ENCODE results near the gene PAX6.

Gene PAX6

DNA sequence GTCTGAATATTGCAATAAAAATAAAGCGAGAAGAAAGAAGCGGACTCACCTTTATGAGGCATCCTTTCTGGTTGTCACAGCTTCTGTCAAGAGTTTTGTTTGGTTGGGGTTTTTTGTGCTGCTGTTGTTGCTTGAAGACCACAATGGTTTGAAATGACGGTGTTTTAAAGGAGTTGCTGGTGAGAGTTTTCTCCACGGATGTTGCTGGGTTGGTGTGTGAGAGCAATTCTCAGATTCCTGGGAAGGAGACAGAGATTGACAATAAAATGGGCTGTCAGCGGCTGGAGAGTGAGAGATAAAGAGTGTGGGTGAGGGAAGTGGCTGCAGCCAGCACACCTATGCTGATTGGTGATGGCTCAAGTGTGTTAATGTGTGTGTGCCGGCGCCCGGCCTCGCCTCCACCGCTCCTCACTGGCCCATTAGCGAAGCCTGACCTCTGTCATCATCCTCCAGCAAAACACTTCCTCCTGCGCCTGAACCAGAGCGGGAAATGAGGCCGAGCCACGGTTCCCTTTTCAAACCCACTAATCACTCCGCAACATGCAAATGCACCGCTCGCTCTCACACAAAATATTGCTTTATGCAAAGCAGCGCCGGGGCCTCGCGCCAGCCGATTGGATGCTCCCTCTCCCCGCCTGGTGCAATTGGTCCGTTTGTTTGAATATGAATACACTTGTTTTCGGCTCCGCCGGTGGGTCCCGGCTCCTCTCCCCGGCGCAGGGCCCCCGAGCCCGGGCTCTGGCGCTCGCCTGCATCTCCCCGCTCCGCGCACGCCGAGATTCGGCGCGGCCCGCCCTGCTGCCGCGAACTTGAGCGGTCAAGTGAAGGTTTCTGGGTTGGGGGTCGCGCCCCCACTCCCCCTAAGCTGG is at the start of gene PAX6:
PAX6 (minus strand) TSS at position 544 of the 869 bp plus-strand sequence. CDS start 4,911 bp downstream, outside the sequence.
- no peak for FAIRE-seq

DNA sequence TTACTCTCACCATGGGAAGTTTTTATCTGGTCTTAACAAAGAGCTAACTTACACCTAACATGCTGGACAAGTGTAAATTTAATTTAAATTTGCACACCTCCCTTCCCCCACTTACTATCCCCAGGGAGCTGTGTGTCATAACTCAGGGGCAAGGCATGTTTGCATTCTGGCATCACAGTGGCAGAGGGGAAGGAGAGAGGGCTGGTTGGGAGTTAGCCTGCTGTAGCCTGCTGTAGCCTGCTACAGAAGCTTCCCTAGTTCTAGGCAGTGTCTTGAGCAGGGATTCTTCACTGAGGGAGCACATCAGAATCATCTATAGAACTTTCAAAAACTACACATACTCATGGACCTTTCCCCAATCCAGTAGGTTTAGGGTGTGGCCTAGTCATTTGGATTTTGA is 49.3 kb upstream of the PAX6 start:
- no peak for FAIRE-seq

DNA sequence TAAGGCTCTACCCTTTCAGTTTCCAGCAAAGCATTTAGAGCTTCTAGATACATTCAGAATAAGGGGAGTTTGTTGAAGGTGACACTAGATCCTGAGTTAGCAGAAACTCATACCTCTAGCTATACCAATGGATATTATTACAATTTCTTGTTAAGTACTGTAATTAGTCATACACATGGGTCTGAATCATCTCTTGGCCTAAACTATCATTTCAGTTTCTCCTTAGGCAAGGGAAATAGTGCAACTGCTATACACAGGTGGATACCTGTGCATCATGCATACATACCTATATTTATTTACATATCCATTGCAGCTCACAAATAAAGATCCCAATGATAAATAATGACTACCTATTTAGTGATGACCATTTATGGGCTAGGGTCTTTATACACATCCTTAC is 45.1 kb upstream of the PAX6 start:
- no peak for FAIRE-seq

DNA sequence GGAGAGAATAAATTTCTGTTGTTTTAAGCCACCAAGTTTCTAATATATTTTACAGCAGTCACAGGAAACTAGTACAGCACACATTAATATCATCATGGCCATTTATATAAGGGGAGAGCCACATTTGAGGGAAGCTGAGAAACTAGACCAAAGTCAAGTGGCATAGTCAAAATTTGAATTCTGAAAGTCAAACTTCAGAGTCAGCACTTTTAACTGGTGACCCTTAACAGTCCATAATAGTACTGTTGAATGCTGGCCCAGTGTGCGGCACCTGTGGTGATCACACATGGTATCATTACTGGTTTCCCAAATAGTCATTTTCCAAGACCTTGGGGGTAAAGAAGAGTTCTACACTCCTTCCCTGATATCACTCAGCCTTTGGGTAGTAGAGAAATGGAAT is 44.3 kb upstream of the PAX6 start:
- FAIRE-seq = no peak

DNA sequence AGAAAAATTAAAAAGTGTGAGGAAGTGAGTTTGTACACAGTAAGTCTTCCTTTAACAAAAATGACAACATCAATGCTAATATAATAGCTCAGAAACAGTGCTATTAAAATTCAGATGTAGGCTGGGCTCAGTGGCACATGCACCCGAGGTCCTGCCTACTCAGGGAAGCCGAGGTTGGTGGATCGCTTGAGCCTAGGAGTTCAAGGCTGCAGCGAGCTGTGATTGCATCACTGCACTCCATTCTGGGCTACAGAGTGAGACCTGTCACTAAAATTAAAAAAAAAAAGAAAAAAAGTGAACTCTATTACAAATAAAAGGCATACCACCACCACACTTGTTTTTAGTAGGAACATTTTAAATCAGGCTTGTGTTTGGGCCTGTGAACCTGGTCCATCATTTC is 39.2 kb upstream of the PAX6 start:
- FAIRE-seq = no peak

DNA sequence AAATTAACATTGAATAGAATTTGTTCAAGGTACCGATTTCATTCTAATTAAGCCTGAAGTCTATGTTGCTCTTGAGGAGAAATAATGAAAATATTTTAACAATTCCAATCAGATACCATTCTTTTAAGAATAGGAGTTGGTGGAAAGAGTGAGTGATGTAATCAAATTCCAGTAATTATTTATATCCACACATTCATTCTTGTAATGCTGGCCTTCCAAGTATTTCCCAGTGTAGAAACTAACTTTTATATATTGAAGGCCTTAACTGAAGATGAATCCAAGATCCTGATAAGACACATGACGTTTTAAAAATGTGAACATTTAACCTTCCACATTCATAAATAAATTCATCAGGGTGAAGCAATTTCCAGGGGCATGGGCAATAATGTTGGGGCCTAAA is 36.6 kb upstream of the PAX6 start:
- no peak for FAIRE-seq

DNA sequence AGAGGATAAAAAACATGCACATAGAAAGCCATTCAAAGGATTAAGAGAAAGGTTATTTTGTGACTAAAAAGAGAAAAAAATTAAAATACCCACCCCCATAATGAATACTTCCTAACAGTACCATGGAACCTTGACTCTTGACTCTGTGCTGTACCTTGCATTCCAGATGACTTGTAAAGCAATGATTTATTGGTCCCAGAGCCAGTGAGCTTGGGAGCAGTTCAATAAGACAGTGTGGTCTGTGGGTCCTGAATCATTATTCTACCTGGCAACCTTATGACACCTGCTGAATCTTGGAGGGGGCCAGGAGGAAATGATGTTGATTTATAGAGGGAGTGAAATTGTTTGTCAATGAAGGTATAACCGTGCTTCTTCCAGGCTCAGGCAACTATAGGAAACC is 34.2 kb upstream of the PAX6 start:
- FAIRE-seq = no peak

DNA sequence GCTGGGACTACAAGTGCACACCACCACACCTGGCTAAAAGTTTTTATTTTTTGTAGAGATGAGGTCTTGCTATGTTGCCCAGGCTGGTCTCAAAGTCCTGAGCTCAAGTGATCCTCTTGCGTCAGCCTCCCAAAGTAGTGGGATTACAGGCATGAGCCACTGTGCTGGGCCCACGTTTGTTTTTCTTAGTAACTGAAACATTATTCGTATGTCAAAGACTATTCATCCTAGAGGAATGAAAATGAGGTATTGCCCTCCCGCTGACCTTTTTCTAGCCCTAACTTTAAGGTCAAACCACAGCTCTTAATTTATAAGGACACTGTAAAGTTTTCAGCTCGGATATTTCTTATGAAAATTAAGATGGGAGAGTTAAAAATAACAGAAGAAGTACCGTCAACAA is 33.2 kb upstream of the PAX6 start:
- no peak for FAIRE-seq

DNA sequence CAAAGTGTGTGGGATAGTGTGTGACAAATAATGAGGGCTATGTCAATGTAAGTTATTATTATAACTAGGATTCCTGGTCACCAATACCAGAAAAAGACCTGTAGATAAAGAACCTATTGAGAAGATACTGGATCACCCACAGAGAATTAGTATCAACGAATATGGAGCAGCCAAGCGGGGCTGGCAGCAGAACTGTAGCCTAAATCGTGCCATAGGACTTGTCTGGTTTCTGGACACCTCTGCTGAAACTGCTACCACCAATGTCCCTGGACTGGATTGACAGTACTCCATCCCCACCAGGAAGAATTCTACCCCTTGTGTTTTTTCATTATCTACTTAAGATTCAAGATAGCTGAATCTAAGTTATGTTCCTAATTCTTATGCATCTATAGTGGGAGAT is 30.3 kb upstream of the PAX6 start:
- no peak for FAIRE-seq

DNA sequence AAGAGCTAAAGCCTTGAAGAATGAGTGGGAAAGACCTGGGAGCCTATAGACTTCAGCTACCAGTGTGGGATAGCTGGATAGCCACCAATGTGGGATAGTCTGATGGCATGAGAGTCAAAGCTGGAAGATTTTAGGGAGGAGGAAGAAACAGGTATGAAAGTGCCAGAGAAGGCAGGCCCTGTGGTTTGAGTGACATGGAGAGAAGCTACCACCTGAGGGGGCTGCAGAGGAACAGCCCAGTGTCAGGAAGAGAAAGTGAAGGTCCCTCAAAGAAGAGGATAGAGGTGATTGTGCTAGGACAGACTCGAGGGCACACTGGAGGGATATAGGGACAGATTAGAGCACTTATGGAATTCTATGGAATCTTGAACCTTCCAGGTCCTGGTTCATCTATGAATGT is 23.1 kb upstream of the PAX6 start:
- no peak for FAIRE-seq

DNA sequence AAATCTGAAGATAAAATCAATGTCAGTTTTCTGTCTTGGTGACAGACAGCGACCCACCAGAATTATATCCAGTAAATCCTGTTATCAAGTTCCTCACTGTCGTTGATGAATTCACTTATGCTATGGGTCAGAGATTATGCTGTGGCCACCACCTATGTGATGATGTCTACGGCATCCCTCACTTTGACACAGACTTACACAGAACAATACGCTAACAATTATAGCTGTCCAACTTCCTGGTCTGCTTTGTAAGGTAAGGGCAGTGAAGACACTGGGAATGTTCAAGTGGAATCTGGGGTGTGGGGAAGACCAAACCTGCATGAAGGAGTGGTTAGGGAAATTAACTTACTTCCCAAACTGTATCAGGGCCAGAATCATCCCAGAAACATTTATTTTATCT is 19.3 kb upstream of the PAX6 start:
- no peak for FAIRE-seq

DNA sequence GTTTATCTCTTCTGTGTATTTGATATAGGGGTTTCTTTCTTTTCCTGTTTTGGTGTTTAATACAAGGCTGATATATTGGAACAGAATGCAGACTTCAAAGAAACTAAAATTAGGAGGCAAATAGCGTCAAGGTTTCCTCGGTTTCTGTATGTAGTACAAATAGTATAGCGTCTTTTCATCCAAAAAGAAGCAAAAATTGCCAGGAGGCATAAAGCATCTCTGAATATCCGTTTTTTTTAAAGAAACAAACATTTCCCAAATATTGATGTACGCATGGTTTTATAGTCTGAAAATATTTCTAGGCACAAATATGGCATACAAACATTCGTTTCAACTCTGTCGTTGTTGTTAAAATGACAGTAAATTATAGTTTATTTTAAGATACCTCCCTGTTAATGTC is 17.1 kb upstream of the PAX6 start:
- FAIRE-seq = no peak

DNA sequence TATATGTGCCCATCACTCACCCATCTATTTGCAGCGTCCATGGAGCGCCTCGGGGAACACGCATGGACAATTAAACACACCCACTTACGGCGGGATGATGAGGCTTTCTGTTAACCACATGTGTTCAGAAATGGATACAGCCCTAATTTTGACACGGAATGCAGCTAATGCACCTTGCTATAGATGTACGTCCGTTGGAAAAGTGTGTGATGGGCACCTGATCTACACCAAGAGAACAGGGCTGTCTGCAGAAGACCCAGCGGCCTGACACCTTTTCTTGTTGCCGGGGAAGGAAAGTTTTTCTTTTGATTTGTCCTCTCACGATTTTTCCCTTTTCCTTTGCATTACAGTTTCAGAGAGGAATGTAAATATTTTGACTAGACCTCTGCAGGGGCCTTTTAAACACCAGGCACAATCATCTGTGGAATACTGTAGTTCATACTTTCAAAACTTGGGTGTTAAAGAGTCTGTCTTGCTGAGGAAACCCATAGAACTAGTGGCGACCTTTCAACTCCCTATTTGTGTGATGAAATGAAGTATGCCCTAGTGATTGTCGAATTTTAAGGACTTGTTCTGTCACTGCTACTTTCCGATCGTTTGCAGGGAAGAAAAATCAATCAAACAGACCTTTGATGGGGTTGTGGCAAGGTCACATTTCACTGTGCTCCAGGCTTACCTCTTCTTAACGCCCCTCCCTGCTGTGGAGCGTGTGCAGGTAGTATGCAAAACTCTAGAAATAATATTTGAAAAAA is 16.5 kb upstream of the PAX6 start:
- FAIRE-seq = no peak

DNA sequence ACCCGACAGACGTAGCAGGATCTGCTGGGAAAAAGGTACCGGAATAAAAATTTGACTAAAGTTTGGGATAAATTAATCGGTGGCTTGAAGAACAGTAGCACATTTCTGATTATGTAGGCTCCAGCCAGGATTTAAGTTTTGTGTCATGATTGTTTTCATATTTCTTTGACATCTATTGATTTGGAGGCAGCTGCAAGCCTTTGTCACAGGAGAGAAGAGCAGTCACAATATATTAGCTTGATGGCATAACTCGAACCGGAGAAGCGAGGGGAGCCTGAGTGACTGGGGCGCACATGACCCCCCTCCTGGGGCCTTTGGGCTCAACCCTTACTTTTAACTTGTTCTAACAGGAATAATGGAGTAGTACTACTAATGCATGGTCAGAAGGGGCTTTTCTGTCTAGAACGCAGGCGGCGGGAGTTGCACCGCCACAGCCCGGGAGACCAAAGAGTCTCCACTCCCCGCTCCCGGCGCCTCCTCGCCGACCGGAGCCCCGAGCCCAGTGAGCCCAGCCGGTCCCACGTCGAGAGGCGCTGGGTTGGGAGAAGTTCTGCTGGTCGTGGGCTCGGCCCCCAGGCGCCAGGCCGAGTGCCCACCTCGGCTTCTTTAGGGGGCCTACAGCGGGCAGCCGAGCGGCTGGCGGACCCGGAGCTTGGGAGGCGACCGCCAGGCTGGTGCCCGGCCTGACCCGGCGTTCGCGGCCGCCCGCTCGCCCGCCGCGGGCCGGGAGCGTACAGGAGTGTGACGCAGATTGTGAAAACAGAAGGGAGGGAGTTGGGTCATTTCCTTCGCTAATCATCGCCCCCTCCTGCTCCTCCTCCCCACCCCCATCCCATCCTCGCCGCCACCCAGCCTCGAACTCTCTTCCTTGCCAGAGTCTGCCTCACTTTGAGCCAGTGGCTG is 15.7 kb upstream of the PAX6 start:
- FAIRE-seq = no peak

DNA sequence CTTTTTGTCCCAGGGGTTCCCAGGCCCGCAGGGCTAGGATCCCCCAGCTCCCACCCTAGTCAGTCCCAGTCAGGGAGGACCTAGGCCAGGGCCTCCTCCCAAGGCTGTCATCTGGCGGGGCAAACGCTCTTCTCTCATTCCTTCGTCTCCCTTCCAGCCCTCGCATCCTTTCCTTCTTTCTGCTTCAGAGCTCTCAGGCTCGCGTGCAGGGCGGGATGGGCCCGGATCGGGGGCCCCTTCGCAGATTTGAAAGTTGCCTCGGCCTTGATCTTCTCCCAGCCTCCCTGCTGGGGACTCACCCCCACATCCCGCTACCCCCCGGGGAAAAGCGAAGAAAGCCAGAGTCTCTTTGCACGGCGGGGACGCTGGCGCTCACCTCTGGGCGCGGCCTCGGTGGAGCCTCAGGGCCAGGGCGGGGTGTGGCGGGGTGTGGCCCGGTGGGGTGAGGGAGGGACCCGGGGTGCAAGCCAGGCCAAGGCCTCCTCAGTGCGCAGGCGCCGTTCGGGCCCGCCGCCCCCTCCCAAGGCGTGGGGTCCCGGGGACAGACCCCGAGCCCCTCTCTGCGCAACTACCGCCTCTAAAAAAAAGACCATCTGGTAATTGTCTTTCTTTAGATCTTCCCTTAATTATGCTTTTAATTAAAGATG is 14.8 kb upstream of the PAX6 start:
- FAIRE-seq = no peak

DNA sequence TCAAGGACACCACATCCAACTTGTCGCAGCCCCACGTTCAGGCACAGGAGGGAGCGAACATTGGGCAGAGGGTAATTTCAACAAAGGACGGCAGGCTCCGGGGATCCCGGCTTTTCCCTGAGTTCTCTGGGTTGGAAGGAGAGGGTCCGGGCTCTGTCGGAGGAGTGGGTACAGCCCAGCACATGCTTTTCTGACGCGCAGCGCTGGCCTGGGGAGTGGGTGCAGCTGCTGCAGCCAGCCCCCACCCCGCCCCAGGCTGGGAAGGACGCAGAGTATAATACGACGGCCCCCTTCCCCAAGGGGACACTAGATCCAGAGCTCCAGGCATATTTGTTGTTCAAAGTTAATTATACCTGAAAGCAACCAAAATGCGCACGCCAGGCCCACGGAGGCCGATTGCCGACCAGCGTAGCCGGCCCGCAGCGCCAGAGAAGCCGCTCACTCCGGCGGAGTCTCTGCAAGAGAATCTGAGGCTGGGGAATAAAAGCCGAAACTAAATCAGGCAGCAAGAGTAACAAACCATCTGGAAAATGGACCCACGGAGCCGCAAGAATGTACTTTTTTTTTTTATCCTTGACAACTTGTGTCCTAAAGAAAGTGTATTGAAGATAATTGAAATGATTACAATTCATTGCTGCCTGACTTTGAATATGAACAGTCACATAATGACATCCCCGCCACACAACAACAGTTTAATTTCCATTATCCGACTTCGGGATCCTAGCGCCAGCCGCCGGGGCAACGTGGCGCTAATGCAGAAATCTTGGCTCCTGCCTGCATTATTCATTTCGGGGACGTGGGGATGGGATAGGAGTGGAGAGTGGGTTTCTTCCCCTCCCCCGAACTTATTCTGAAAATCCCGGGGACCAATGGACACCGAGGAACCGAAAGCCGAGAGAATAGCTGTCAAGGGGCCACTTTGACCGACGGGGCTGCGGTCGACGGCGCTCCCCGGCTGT is 14.0 kb upstream of the PAX6 start:
- no peak for FAIRE-seq

DNA sequence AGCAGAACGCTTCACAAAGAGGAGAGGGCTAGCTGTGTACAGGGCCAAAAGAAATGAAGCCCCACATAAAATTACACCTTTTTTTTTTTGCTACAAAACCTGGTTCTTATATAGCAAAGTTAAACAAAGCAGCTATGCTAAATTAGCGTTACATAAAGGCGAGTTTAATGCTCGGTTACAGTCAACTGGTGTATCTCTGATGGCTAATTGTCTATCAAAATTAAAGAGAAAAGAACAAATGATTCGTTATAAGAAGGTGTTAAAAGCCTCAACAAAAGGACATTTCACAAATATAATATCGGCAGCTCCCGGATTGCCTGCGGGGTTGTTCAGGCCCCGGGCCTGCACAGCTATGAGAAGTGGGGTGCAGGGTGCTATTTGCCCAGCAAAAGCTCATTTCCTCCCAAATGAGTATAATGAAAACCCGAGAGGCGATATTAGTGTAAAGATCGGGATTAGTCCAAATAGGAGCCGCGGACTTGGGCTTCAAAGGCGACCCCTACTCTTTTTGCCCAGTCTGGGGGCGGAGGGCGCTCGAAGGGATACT is 13.3 kb upstream of the PAX6 start:
- FAIRE-seq = no peak

DNA sequence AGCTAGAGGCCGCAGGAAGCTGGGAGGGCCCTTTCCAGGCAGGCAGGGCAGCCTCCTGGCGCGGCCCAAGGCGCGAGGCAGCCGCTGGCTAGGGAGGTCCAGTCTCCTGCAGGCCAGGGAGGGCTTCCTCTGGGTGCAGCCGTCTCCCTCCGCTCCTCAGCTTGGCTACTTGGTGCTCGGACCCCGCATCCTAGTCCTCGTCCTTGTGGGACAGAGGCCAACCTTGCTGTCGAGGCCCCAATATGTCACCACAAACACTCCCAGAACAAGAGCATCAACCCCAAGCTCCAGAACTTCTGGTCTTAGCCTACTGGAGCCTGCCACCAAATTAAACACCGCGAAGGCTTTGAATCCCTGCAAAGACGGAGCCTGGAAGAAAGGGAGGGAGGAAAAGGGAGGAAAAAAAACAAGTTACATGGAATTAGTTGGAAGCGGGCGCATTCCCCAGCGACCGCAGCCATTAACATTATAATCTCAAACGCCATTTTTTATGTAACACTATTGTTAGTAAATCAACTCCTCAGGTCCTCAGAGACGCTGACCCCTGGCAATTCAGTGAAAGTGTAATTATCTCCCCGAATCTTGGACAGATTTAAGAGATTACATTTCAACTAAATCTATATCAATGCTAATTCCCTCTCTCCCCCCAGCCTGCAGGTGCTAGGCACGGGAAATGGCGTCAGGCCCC is 12.7 kb upstream of the PAX6 start:
- no peak for FAIRE-seq

DNA sequence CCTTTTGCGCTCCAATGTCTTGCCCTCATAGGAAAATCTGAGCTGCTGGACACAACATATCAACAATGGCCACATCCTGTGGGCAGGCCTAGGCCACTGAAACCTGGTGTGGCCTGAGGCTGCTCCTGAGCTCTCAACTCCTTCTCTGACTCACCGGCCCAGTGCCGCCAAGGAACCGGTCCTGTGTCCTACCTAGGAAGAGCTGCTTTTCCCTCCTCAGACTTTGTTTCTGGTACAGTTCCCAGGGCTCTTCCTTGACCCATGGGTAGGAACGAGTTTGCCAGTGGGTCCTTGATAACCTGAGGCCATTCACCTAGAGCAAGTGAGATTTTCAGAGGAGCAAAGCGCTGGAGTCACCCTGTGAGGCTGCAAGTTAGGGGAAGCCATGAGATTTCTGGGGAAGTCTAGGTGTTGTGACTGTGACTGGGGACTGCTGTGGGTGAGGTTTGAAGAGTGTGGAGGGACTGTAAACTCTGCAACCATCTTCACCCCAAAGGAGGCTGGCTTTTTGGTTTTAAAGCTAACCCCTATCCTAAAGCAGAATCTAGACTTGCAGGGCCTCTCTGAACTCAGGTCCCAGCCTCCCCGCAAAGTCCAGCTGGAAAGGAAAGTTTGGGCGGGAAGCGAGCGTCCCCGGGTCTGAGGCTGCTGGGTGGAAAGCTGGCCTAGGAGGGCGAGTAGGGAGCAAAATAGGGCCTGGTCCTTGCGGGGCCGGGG is 12.0 kb upstream of the PAX6 start:
- FAIRE-seq = no peak

Data from A204.1 (cell line).